OCI-LY3 (cell line): Measurements from ENCODE around the gene PNPLA3.

Experiments
- H2AFZ ChIP-seq: fragments of 200-600, 300-600 bp; shearing (Covaris generic); 2 replicates; pipeline ENCODE4 v1.6.0; 2014; ENCODE audit warnings: antibody characterized with exemption, low read depth, low read length
- H3K27ac ChIP-seq: fragments of 200-600, 300-600 bp; sonication (generic); 2 replicates; pipeline ENCODE4 v1.5.1; 2014; ENCODE audit warnings: mild to moderate bottlenecking, low read length, moderate library complexity, mixed read lengths
- H3K27me3 ChIP-seq: fragments of 200-600, 300-600 bp; sonication (generic); 2 replicates; pipeline ENCODE4 v1.6.1; 2014; ENCODE audit warnings: low read depth, low read length, mixed read lengths
- H3K36me3 ChIP-seq: fragments of 200-600, 300-600 bp; sonication (generic); replicated peaks from 2 replicates; pipeline ENCODE3; 2014; ENCODE audit warnings: low read depth, low read length, mixed read lengths
- H3K4me1 ChIP-seq: fragments of 300-600, 200-600 bp; sonication (generic); 2 replicates; pipeline ENCODE4 v1.6.1; 2014; ENCODE audit warnings: low read length, mixed read lengths
- H3K4me2 ChIP-seq: fragments of 200-600, 300-600 bp; sonication (generic); 2 replicates; pipeline ENCODE4 v1.6.1; 2014; ENCODE audit warnings: low read length, mixed read lengths
- H3K4me3 ChIP-seq: fragments of 300-600, 200-600 bp; sonication (generic); 2 replicates; pipeline ENCODE4 v1.5.1; 2014; ENCODE audit warnings: antibody characterized with exemption, mild to moderate bottlenecking, low read length, moderate library complexity
- H3K79me2 ChIP-seq: fragments of 300-600, 200-600 bp; shearing (Covaris generic); 2 replicates; pipeline ENCODE4 v1.6.1; 2014; ENCODE audit warnings: mild to moderate bottlenecking, low read length, mixed read lengths
- H3K9ac ChIP-seq: fragments of 300-600, 200-600 bp; shearing (Covaris generic); 2 replicates; pipeline ENCODE4 v1.6.0; 2014; ENCODE audit warnings: mild to moderate bottlenecking, low read length, moderate library complexity
- H3K9me3 ChIP-seq: fragments of 200-600, 300-600 bp; shearing (Covaris generic); 2 replicates; pipeline ENCODE4 v1.6.1; 2014; ENCODE audit warnings: low read length, mixed read lengths; ENCODE audit not compliant: insufficient read depth
- H4K20me1 ChIP-seq: fragments of 200-600, 300-600 bp; sonication (generic); 2 replicates; pipeline ENCODE4 v1.6.1; 2016; ENCODE audit warnings: low read length, mixed read lengths; ENCODE audit not compliant: insufficient read depth
- EZH2phosphoT487 ChIP-seq: fragments of 200-600 bp; shearing (Covaris generic); IDR thresholded peaks from 2 replicates; pipeline ENCODE4 v1.6.1; 2018; ENCODE audit warnings: antibody characterized with exemption, mixed run types, low read depth
- TF ChIP-seq, protein P1 (sequence below): fragments of 200-600, 300-600 bp; sonication (generic); IDR thresholded peaks from 2 replicates; pipeline ENCODE4 v1.5.1; 2014; ENCODE audit warnings: antibody characterized with exemption, low read length, low read depth

PNPLA3 gene

DNA sequence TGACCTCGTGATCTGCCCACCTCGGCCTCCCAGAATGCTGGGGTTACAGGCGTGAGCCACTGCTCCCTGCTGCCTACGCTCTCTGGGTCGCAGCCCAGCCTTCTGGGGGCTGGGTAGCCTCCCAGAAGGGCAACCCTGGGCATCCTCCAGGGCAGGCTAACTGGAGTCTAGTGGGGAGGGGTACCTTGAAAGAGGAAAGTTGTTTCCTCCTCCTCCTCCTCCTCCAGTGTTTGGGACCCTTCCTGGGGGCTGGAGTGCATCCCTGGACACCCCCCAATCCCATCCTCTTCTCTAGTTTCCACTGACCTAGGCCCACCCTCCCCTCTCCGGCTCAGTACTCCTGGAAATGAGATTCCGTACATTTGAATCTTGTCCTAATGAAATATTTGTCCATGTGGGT lies 1.3 kb downstream of the PNPLA3 start:
- no peak overlapping the region for H3K4me3 ChIP-seq
- H3K79me2 ChIP-seq, result no peaks in the 10 kb centered on the region
- no peak overlapping the region for H3K27ac ChIP-seq
- H3K9ac ChIP-seq, result no peak overlapping the region
- 0 out of 2 replicates have a peak, but pooled peaks cover 2% of the 10 kb centered on the region for H3K27me3 ChIP-seq
- no peaks in the 10 kb centered on the region for H3K4me1 ChIP-seq
- no peak overlapping the region for H3K4me2 ChIP-seq
- H2AFZ ChIP-seq, result no peak overlapping the region
- TF ChIP-seq, protein P1, sequence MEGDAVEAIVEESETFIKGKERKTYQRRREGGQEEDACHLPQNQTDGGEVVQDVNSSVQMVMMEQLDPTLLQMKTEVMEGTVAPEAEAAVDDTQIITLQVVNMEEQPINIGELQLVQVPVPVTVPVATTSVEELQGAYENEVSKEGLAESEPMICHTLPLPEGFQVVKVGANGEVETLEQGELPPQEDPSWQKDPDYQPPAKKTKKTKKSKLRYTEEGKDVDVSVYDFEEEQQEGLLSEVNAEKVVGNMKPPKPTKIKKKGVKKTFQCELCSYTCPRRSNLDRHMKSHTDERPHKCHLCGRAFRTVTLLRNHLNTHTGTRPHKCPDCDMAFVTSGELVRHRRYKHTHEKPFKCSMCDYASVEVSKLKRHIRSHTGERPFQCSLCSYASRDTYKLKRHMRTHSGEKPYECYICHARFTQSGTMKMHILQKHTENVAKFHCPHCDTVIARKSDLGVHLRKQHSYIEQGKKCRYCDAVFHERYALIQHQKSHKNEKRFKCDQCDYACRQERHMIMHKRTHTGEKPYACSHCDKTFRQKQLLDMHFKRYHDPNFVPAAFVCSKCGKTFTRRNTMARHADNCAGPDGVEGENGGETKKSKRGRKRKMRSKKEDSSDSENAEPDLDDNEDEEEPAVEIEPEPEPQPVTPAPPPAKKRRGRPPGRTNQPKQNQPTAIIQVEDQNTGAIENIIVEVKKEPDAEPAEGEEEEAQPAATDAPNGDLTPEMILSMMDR, result no peak
- no peak for TF ChIP-seq EZH2phosphoT487
- H3K36me3 ChIP-seq, result no peaks in the 10 kb centered on the region
- no peaks in the 10 kb centered on the region for H3K9me3 ChIP-seq
- H4K20me1 ChIP-seq, result no peaks in the 10 kb centered on the region

DNA sequence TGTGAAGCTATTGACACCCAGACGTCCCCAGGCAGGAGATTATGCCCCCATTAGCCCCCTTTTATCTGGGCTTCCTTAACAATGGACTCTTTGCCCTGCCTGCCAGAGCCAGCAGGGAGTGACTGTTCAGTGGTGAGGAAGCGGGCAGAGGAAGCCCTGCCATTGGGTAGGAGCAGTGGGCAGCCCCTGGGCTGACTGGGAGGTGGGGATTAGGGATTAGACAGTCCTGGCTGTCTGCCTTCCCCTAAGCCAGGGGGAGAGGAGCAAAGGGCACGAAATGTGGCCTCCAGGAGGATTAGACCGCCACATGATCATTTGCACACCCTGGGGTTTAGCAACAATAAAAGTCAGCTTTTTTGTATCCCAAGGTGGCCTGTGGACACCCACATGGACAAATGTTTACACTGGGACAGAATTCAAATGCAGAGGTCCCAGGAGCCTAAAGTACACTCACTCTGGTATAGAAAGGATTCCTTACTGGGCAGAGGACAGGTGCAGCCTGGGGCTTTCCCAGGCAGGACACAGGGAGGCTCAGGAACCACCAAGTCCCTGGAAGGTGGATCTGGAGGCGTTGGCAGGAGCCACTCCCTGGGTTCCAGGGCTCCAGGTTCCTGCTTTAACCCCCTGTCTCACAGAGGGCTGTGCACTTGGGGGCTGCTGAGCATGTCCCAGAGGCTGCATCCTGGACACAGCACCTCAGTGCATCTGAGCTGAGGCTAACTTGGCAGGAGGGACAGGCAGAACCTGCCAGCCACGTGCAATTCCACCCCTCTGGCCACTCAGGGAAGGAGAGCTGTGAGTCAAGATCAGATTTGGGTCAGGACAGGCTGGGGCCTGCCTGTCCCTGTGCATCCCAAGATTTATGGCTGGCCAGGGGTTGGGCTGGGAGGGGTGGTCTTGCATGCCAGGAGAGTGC lies 2.1 kb downstream of the PNPLA3 start:
- no peak overlapping the region for H2AFZ ChIP-seq
- no peaks in the 10 kb centered on the region for H4K20me1 ChIP-seq
- no peaks in the 10 kb centered on the region for H3K36me3 ChIP-seq
- no peak overlapping the region for H3K4me3 ChIP-seq
- H3K9me3 ChIP-seq, result no peaks in the 10 kb centered on the region
- H3K27me3 ChIP-seq, result 0 out of 2 replicates have a peak, but pooled peaks cover 3% of the 10 kb centered on the region
- H3K4me2 ChIP-seq, result no peak overlapping the region
- H3K9ac ChIP-seq, result no peak overlapping the region
- H3K4me1 ChIP-seq, result no peaks in the 10 kb centered on the region
- no peak overlapping the region for H3K27ac ChIP-seq
- TF ChIP-seq EZH2phosphoT487, result no peak
- TF ChIP-seq, protein P1, result no peak
- H3K79me2 ChIP-seq, result no peaks in the 10 kb centered on the region

DNA sequence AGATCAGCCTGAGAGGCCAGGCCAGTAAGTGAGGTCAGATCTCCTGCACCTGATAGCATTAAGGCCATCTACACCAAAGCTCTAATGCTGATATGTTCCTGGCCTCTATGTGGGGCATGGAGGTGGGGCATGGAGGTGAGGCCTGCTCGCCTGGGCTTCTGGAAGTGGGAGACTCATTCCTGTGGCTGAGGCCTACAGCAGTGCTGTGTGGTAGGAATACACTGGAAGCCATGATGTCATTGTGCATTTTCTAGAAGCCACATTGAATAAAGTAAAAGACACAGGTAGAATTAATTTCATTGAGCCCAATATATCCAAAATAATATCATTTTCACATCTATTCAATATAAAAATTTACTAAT lies 2.7 kb downstream of the PNPLA3 start:
- Histone ChIP-seq H3K9me3 (no peaks in the 10 kb centered on the region), H2AFZ (no peak overlapping the region), H3K27me3 (0 out of 2 replicates have a peak, but pooled peaks cover 3% of the 10 kb centered on the region), H3K9ac (no peak overlapping the region), H3K27ac (no peak overlapping the region), H3K79me2 (no peaks in the 10 kb centered on the region), H3K4me2 (no peak overlapping the region), H4K20me1 (no peaks in the 10 kb centered on the region), H3K4me3 (no peak overlapping the region), H3K36me3 (no peaks in the 10 kb centered on the region), H3K4me1 (no peaks in the 10 kb centered on the region)
- TF ChIP-seq, protein P1, result no peak
- no peak for TF ChIP-seq EZH2phosphoT487

DNA sequence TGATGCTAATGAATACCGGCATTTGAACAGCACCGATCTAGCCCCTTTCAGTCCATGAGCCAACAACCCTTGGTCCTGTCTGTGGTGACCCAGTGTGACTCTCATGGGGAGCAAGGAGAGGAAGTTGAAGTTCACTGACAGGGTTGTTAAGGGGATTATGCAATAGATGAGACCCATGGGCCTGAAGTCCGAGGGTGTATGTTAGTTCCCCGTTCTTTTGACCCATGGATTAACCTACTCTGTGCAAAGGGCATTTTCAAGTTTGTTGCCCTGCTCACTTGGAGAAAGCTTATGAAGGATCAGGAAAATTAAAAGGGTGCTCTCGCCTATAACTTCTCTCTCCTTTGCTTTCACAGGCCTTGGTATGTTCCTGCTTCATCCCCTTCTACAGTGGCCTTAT lies 4.9 kb downstream of the PNPLA3 start:
- no peaks in the 10 kb centered on the region for H3K4me1 ChIP-seq
- H3K27ac ChIP-seq, result no peak overlapping the region
- H3K79me2 ChIP-seq, result no peaks in the 10 kb centered on the region
- H3K4me2 ChIP-seq, result no peak overlapping the region
- TF ChIP-seq EZH2phosphoT487, result no peak
- TF ChIP-seq, protein P1, result no peak
- H3K36me3 ChIP-seq, result no peaks in the 10 kb centered on the region
- no peak overlapping the region for H3K4me3 ChIP-seq
- no peaks in the 10 kb centered on the region for H3K9me3 ChIP-seq
- no peak overlapping the region for H3K9ac ChIP-seq
- 0 out of 2 replicates have a peak, but pooled peaks cover 10% of the 10 kb centered on the region for H3K27me3 ChIP-seq
- H4K20me1 ChIP-seq, result no peaks in the 10 kb centered on the region
- no peak overlapping the region for H2AFZ ChIP-seq
